Activated gamma-delta T cell treated with anti-CD3 and anti-CD28 coated beads, Interleukin-2, amount 50 U/mL, for 16 hours (primary cell): ENCODE results near the gene SGO2.

ENCODE experiments used
- DNase-seq: peaks from one replicate; pipeline ENCODE4 v3.0.0-alpha.2; 2020; ENCODE audit warnings: low read depth

Gene SGO2

GRCh38 chr2:200525882-200526651 lies at the start of gene SGO2:
Gene SGO2, plus strand, starts transcription at chr2:200526207. Its CDS starts 6,769 bp downstream, at chr2:200532976.
- DNase-seq, result peak; percentile 94

GRCh38 chr2:200476836-200477235 lies 49.2 kb upstream of the SGO2 start:
- no peak for DNase-seq

GRCh38 chr2:200477667-200478131 lies 48.3 kb upstream of the SGO2 start:
- DNase-seq, result no peak

- DNase-seq, result no peak
These were observed 46.2 kb upstream of the SGO2 start for GRCh38 chr2:200479692-200480265.

- no peak for DNase-seq
These were observed 43.8 kb upstream of the SGO2 start for GRCh38 chr2:200482194-200482593.

GRCh38 chr2:200483729-200484198 lies 42.2 kb upstream of the SGO2 start:
- no peak for DNase-seq

GRCh38 chr2:200484934-200485333 lies 41.1 kb upstream of the SGO2 start:
- DNase-seq, result no peak

GRCh38 chr2:200486529-200486928 lies 39.5 kb upstream of the SGO2 start:
- DNase-seq, result no peak

GRCh38 chr2:200488169-200488568 lies 37.8 kb upstream of the SGO2 start:
- DNase-seq, result no peak

- DNase-seq, result no peak
These were observed 36.0 kb upstream of the SGO2 start for GRCh38 chr2:200490001-200490400.

GRCh38 chr2:200492656-200493055 lies 33.4 kb upstream of the SGO2 start:
- no peak for DNase-seq

GRCh38 chr2:200494048-200494447 lies 32.0 kb upstream of the SGO2 start:
- DNase-seq, result no peak

- no peak for DNase-seq
These were observed 29.3 kb upstream of the SGO2 start for GRCh38 chr2:200496696-200497095.

- DNase-seq, result no peak
These were observed 27.4 kb upstream of the SGO2 start for GRCh38 chr2:200498402-200499162.

GRCh38 chr2:200502196-200502595 lies 23.8 kb upstream of the SGO2 start:
- no peak for DNase-seq

- DNase-seq, result no peak
These were observed 19.3 kb upstream of the SGO2 start for GRCh38 chr2:200506679-200507078.

- no peak for DNase-seq
These were observed 18.8 kb upstream of the SGO2 start for GRCh38 chr2:200507179-200507578.

GRCh38 chr2:200509235-200509611 lies 16.8 kb upstream of the SGO2 start:
- no peak for DNase-seq

- peak; percentile 92 for DNase-seq
These were observed 16.2 kb upstream of the SGO2 start, which contains the start of gene KCTD18 for GRCh38 chr2:200509612-200510433. Gene KCTD18, minus strand, starts transcription at chr2:200510068. Its CDS starts 3,052 bp downstream, at chr2:200507016.

- no peak for DNase-seq
These were observed 10.9 kb upstream of the SGO2 start for GRCh38 chr2:200515155-200515554.

- no peak for DNase-seq
These were observed 2.8 kb upstream of the SGO2 start for GRCh38 chr2:200523158-200523557.

GRCh38 chr2:200523604-200524003 lies 2.4 kb upstream of the SGO2 start:
- no peak for DNase-seq
